HG02678 (cell line): Measurements from ENCODE around the gene STAT5B.

ENCODE experiments used
- ATAC-seq: cut with Tn5 transposase; IDR thresholded peaks from one replicate; pipeline ENCODE4 v1.9.1; 2021; ENCODE audit warnings: mild to moderate bottlenecking, moderate library complexity; ENCODE audit not compliant: unreplicated experiment

The STAT5B gene

DNA sequence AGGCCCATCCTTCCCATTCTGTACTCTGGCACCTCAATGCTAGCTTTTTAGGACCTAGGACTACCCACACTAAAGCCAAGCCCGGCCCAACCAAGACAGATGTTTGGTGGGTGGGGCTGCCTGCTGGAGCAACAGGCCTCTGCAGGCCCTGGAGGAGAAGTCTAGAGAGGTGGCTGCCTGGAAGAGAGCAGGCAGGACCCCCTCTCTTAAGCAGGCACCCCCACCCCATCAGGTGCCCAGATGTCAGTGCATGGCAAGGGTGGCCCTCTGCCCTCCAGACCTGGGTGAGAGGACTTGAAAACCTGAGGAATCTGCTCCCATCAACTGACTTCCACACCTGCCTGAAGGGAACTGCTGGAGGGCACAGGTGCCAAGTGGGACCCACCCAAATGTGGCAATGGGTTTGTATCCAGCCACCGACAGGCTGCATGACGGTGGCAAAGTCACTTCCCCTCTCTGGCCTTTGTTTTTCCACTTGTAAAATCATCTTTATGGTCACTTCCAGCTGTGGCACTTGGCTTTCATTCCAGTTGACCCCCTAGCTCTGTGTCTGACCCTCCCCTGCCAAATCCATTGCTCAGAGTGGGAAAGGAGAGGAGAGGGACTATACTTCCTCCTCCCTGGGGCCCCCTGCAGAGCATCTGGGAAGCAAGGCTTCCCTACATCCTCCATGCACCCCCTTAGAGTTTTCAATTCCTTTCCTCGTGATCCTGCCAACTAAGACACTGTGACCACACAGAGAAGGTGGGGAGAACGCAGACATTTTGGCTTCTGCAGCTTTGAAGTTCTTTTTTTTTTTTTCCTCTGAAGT, 10.4 kb upstream of the STAT5B start:
- ATAC-seq: no peak

DNA sequence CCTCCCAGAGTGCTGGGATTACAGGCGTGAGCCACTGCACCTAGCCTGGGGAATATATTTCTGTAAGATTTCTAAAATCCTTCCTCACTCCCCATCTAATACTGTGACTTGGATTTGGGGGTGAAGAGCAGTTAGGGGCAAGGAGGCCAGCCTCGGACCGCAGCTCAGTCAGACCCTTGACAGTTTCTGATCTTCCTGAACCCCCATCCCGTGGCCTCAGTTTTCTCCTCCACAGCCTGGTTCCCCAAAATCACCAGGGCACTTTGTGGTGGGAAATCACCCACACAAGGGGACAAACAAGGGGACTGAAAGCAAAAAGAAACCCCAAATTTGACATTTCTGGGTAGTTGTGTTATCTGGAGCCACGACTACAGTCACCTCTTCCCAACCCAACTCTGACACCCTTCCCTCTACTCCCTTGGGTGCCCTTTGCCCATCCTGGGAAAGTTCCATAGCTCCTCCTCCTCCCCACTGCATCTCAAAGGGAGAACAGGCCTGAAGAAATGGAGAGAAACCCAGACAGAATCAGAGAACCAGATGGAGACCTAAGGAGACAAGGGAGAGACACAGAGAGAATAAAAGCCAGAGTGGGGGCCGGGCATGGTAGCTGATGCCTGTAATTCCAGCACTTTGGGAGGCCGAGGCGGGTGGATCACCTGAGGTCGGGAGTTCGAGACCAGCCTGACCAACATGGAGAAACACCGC, 9.3 kb upstream of the STAT5B start:
- no peak for ATAC-seq

DNA sequence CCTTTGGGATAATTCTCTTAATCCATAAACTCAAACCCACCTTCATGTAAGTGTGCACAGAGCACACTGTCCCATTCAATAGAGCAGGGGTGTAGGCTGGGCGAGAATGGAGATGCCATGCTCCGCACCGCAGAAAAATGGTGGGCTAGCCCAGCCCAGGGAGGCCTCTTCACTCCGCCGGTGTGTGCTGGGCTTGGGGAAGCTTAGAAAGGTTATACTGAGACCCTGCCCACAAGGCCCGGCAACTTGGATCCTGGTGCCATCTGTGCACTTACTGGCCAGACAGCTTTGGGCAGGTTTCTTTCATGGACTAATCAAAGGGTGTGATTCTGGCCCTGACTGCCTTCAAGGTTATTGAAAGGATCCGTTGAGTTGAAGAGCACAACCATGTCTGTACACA, 8.4 kb upstream of the STAT5B start:
- no peak for ATAC-seq

GRCh38 chr17:42284024-42284369, 7.8 kb upstream of the STAT5B start:
- ATAC-seq: no peak

GRCh38 chr17:42283241-42284023, 7.2 kb upstream of the STAT5B start:
- ATAC-seq: no peak

DNA sequence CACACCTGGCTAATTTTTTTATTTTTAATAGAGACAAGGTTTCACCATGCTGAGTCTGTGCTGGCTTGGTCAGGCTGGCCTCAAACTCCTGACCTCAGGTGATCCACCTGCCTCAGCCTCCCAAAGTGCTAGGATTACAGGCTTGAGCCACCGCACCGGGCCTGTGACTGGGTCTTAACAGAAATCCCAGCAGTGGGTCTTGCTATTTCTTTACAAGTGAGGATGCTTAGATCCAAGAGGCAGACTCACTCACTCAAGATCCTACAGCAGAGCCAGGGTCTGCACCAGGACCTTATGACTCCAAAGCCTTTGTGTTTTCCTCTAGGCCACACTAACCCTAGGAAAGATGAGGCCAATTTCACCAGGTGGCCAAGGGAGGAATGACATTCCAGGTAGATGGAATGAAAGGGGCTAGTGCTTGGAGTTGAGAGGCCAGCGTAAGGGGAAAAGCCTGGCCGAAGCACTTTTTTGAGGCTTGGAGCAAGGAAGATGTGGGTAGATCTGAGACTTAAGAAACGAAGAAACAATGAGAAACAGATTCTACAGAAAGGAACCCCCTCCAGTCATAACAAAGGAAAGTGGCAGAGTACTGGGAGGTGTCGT, 6.4 kb upstream of the STAT5B start:
- ATAC-seq: no peak

- ATAC-seq: no peak
Observed at GRCh38 chr17:42281571-42282096, 5.4 kb upstream of the STAT5B start.

DNA sequence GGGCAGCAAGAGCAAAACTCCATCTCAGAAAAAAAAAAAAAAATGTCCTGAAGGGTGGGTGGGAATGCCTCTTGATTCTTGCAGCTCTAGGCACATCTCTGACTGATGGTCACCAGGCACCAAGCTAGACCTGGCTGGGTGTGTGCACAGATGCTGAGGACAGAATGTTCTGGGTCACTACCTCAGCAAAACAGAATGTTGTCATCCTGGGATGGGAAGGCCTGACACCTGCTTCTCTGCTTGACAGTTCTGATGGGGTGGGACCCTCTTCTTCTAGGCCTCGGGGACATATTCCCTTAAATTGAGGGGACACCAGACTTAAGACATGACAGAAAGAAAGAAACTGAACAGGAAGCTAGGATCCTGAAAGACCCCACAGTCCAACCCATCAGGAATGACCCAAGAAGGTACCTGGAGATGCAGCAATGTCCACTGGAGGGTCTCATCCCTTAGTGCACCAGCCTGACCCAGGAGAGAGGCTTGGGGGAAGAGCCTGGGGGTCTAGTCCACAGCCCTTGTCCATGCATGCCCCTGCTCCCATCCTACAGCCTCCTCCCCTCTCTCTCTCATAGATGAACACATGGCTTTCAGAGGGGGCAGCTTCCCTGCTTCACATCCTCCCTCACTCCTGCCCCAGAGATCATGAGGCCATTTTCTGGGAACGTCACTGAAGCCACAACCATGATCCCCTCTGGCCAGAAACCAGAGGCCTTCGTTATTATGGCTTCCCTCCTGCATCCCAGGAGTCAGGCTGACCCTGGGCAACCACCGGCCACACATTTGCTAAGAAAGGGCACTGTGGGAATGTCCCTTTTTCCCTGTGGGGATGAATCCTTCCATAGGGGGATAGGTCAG, 3.8 kb upstream of the STAT5B start:
- no peak for ATAC-seq

GRCh38 chr17:42277342-42277712, 1.1 kb upstream of the STAT5B start:
- ATAC-seq: no peak

- ATAC-seq: no peak
Observed at GRCh38 chr17:42276609-42277341, 584 bp upstream of the STAT5B start.

GRCh38 chr17:42275527-42276358, 448 bp downstream of the STAT5B start:
- peak; percentile 53 for ATAC-seq

GRCh38 chr17:42274812-42275526, 1.2 kb downstream of the STAT5B start:
- ATAC-seq: no peak

DNA sequence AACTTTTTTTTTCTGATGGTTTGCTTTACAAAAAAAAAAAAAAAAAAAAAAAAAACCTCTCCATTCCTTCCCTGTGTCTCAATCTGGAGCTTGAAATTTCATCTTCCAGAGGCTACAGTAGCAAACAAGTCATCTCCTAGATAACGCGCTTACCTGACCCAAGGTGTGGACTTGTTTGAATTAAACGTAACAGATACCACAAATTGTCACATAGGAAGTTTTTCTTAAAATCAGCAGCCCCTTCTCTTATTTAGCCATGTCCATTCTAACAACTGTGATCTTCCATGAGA, 2.0 kb downstream of the STAT5B start:
- no peak for ATAC-seq

- ATAC-seq: no peak
Observed at GRCh38 chr17:42273474-42274252, 2.5 kb downstream of the STAT5B start.

- no peak for ATAC-seq
Observed at GRCh38 chr17:42272162-42272907, 3.9 kb downstream of the STAT5B start.

DNA sequence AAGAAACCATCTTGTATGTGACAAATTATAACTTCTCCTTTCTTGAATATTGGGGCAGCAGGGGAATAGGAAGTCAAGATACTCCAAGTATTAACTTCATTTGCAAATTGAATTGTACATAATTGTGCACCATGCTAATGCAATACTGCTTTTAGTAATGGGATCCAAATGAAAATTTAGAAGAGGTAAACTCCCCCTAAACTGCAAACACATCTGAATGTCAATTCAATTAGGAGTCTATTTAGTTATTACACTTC, 4.5 kb downstream of the STAT5B start:
- no peak for ATAC-seq
